COLO668 (cell line): ENCODE results near the gene CASS4.

Source experiments
- DNase-seq: peaks from one replicate; lab custom pipeline; 2025; ENCODE audit not compliant: unreplicated experiment; lab: John Stamatoyannopoulos, UW

The CASS4 gene

GRCh38 chr20:56422824-56423189 is 10.7 kb downstream of the CASS4 start:
- DNase-seq = no peak

GRCh38 chr20:56423211-56423610 is 11.2 kb downstream of the CASS4 start:
- no peak for DNase-seq

- DNase-seq = no peak
Observed at GRCh38 chr20:56423886-56424285, 11.8 kb downstream of the CASS4 start.

GRCh38 chr20:56424931-56425330 is 12.9 kb downstream of the CASS4 start:
- no peak for DNase-seq

- DNase-seq = no peak
Observed at GRCh38 chr20:56426026-56426425, 14.0 kb downstream of the CASS4 start.

- DNase-seq = no peak
Observed at GRCh38 chr20:56426926-56427325, 14.9 kb downstream of the CASS4 start.

GRCh38 chr20:56427797-56428196 is 15.7 kb downstream of the CASS4 start:
- DNase-seq = no peak

GRCh38 chr20:56428410-56428809 is 16.4 kb downstream of the CASS4 start:
- DNase-seq = no peak

- no peak for DNase-seq
Observed at GRCh38 chr20:56428881-56429280, 16.8 kb downstream of the CASS4 start.

GRCh38 chr20:56429502-56429901 is 17.4 kb downstream of the CASS4 start:
- DNase-seq = no peak

- DNase-seq = no peak
Observed at GRCh38 chr20:56429941-56430340, 17.9 kb downstream of the CASS4 start.

GRCh38 chr20:56430461-56430860 is 18.4 kb downstream of the CASS4 start:
- no peak for DNase-seq

- no peak for DNase-seq
Observed at GRCh38 chr20:56430957-56431356, 18.9 kb downstream of the CASS4 start.

GRCh38 chr20:56431471-56431870 is 19.4 kb downstream of the CASS4 start:
- no peak for DNase-seq

GRCh38 chr20:56433221-56433879 is 21.3 kb downstream of the CASS4 start:
- DNase-seq = no peak

GRCh38 chr20:56433880-56434255 is 21.8 kb downstream of the CASS4 start:
- DNase-seq = no peak

- no peak for DNase-seq
Observed at GRCh38 chr20:56437196-56437960, 25.3 kb downstream of the CASS4 start.

- DNase-seq = no peak
Observed at GRCh38 chr20:56438284-56438683, 26.2 kb downstream of the CASS4 start.

- DNase-seq = no peak
Observed at GRCh38 chr20:56439771-56440291, 27.8 kb downstream of the CASS4 start.

GRCh38 chr20:56440346-56441007 is 28.4 kb downstream of the CASS4 start:
- no peak for DNase-seq

GRCh38 chr20:56442389-56443365 is 30.6 kb downstream of the CASS4 start:
- no peak for DNase-seq
